Naive thymus-derived CD8-positive, alpha-beta T cell (primary cell): ENCODE measurements around the gene DCTN1. TPM values are rescaled to one million over a fixed set of nuclear protein-coding genes. Genes with fewer than 3 reads are reported as not detected.

ENCODE experiments used
- polyA plus RNA-seq, 3 donors: library from polyadenylated mRNA; unstranded; fragments of 300-500 nt; fragmentation: Illumina TruSeq; gene quantifications; one replicate each; pipeline ENCODE4 v1.2.3, GENCODE V29; 2021
- total RNA-seq, 8 experiments: library from RNA in 2 of 8; stranded (reverse) in 2 of 8; gene quantifications; one replicate each; pipeline ENCODE4 v1.2.3 and lab custom pipeline; 2021 to 2026

The DCTN1 gene
- total and polyA plus RNA-seq, 5 experiments from 2014 or later: 55.0 to 108 (median 80.1) TPM

Other genes starting within 250 kb of the DCTN1 start
- 10 to 100 TPM; 13.3 to 13.5 TPM for gene BOLA3, start 232.4 kb downstream of the DCTN1 start, total RNA-seq
- gene BOLA3, start 232.4 kb downstream of the DCTN1 start, polyA plus RNA-seq: 10 to 100 TPM; 59.9 to 78.5 (median 68.3) TPM
- 100 to 1,000 TPM; 137 to 160 TPM for gene MOB1A, start 201.4 kb downstream of the DCTN1 start, total RNA-seq
- gene MOB1A, start 201.4 kb downstream of the DCTN1 start, polyA plus RNA-seq: 100 to 1,000 TPM; 111 to 152 (median 145) TPM
- 10 to 100 TPM; 37.3 to 38.1 TPM for gene MTHFD2, start 181.7 kb downstream of the DCTN1 start, total RNA-seq
- gene MTHFD2, start 181.7 kb downstream of the DCTN1 start, polyA plus RNA-seq: 1 to 10 TPM; 4.8 to 5.9 (median 5.4) TPM
- 10 to 100 TPM; 12.7 to 15.1 TPM for gene SLC4A5, start 36.9 kb downstream of the DCTN1 start, total RNA-seq
- 1 to 10 TPM in 2 of 3 donors, under 1 TPM in 1; 0.46 to 1.5 (median 1.5) TPM for gene SLC4A5, start 36.9 kb downstream of the DCTN1 start, polyA plus RNA-seq
- gene C2orf81, start 41.3 kb upstream of the DCTN1 start, total RNA-seq: 1 to 10 TPM; 7.5 to 9.8 TPM
- gene C2orf81, start 41.3 kb upstream of the DCTN1 start, polyA plus RNA-seq: 1 to 10 TPM; 3.2 to 5.3 (median 3.3) TPM
- 10 to 100 TPM; 28.9 to 31.1 TPM for gene WDR54, start 41.4 kb upstream of the DCTN1 start, total RNA-seq
- 10 to 100 TPM; 43.9 to 65.1 (median 61.7) TPM for gene WDR54, start 41.4 kb upstream of the DCTN1 start, polyA plus RNA-seq
- gene RTKN, start 61.6 kb upstream of the DCTN1 start, total RNA-seq: under 1 TPM in 1 of 2 experiments, not detected in 1; 0.47 TPM
- gene RTKN, start 61.6 kb upstream of the DCTN1 start, polyA plus RNA-seq: under 1 TPM; 0.09 to 0.54 (median 0.30) TPM
- 10 to 100 TPM; 93.6 to 93.8 TPM for gene INO80B, start 74.8 kb upstream of the DCTN1 start, total RNA-seq
- 1 to 10 TPM; 8.1 to 9.4 (median 8.2) TPM for gene INO80B, start 74.8 kb upstream of the DCTN1 start, polyA plus RNA-seq
- 100 to 1,000 TPM; 121 to 122 TPM for gene WBP1, start 78.1 kb upstream of the DCTN1 start, total RNA-seq
- 10 to 100 TPM; 32.4 to 38.3 (median 34.2) TPM for gene WBP1, start 78.1 kb upstream of the DCTN1 start, polyA plus RNA-seq
- 10 to 100 TPM; 77.0 to 78.6 TPM for gene MOGS, start 85.1 kb upstream of the DCTN1 start, total RNA-seq
- gene MOGS, start 85.1 kb upstream of the DCTN1 start, polyA plus RNA-seq: 10 to 100 TPM; 25.6 to 31.8 (median 29.8) TPM
- gene MRPL53, start 92.4 kb upstream of the DCTN1 start, total RNA-seq: 10 to 100 TPM; 72.0 to 81.4 TPM
- gene MRPL53, start 92.4 kb upstream of the DCTN1 start, polyA plus RNA-seq: 100 to 1,000 TPM; 148 to 171 (median 154) TPM
- 10 to 100 TPM; 61.4 to 67.4 TPM for gene CCDC142, start 102.7 kb upstream of the DCTN1 start, total RNA-seq
- 10 to 100 TPM in 2 of 3 donors, 1 to 10 TPM in 1; 7.8 to 15.5 (median 14.6) TPM for gene CCDC142, start 102.7 kb upstream of the DCTN1 start, polyA plus RNA-seq
- gene TTC31, start 102.8 kb upstream of the DCTN1 start, total RNA-seq: 10 to 100 TPM; 43.8 to 52.1 TPM
- 10 to 100 TPM; 18.9 to 21.1 (median 21.1) TPM for gene TTC31, start 102.8 kb upstream of the DCTN1 start, polyA plus RNA-seq
- not detected for gene LBX2, start 119.3 kb upstream of the DCTN1 start, total RNA-seq
- gene LBX2, start 119.3 kb upstream of the DCTN1 start, polyA plus RNA-seq: not detected
- gene PCGF1, start 127.4 kb upstream of the DCTN1 start, total RNA-seq: 10 to 100 TPM; 33.1 to 34.6 TPM
- 10 to 100 TPM in 1 of 3 donors, 1 to 10 TPM in 2; 6.7 to 11.8 (median 7.3) TPM for gene PCGF1, start 127.4 kb upstream of the DCTN1 start, polyA plus RNA-seq
- not detected for gene TLX2, start 134.1 kb upstream of the DCTN1 start, total RNA-seq
- not detected for gene TLX2, start 134.1 kb upstream of the DCTN1 start, polyA plus RNA-seq
- gene DQX1, start 145.9 kb upstream of the DCTN1 start, total RNA-seq: under 1 TPM; 0.36 to 0.81 TPM
- gene DQX1, start 145.9 kb upstream of the DCTN1 start, polyA plus RNA-seq: not detected
- gene AUP1, start 149.4 kb upstream of the DCTN1 start, total RNA-seq: 100 to 1,000 TPM; 173 to 184 TPM
- gene AUP1, start 149.4 kb upstream of the DCTN1 start, polyA plus RNA-seq: 10 to 100 TPM; 79.5 to 88.9 (median 81.8) TPM
- 10 to 100 TPM; 38.6 to 44.5 TPM for gene HTRA2, start 149.6 kb upstream of the DCTN1 start, total RNA-seq
- gene HTRA2, start 149.6 kb upstream of the DCTN1 start, polyA plus RNA-seq: 10 to 100 TPM; 21.3 to 24.5 (median 24.5) TPM
- gene LOXL3, start 173.6 kb upstream of the DCTN1 start, total RNA-seq: under 1 TPM in 1 of 2 experiments, not detected in 1; 0.22 TPM
- under 1 TPM; 0.06 to 0.15 (median 0.06) TPM for gene LOXL3, start 173.6 kb upstream of the DCTN1 start, polyA plus RNA-seq
- 10 to 100 TPM; 21.0 to 23.1 TPM for gene DOK1, start 174.4 kb upstream of the DCTN1 start, total RNA-seq
- 10 to 100 TPM; 11.8 to 18.8 (median 15.9) TPM for gene DOK1, start 174.4 kb upstream of the DCTN1 start, polyA plus RNA-seq